Measurements from ENCODE around the gene C1QTNF3.

The C1QTNF3 gene

DNA sequence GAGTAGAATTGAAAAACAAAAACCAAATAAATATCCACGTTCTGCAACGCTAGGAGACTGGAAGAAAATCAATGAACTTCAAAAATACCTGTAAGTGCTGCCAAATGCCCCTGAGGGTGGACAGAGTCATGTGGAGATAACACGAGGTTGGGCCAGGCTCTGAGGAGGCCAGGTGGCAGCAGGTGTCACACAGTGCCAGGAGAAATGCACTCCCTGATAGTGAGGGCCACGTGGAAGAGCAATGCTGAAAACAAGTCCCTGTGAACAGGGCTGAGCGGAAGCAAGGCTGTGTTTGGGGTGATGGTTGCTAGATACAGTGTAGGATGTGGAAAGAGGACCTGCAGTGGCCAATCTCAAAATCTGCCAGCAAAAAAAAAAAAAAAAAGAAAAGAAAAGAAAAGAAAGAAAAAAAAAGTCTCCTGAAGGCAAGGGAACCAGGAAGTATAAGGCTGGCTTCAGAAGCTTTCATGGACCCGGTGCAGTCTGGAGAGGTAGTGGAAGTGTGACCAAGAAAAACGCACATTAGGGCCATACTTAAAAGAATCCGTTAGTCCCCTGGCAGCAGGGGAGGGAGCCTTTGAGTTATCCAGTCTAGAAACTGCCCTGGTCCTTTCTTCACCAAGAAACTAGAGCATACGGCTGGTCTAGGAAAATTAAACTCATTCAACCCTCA lies 16.8 kb downstream of the C1QTNF3 start:
- WGBS (ENCODE audit: insufficient coverage, insufficient read length) = no CpG with 5 or more reads among the region's 9 CpGs
- DNase-seq (ENCODE audit: low read depth, low spot score) = no peak
- Histone ChIP-seq H3K36me3 (ENCODE audit: control insufficient read depth, insufficient read depth, low read length) (no peaks in the 10 kb centered on the region), H3K27me3 (ENCODE audit: control insufficient read depth, insufficient read depth, low read length) (no peaks in the 10 kb centered on the region), H3K9me3 (ENCODE audit: control insufficient read depth, insufficient read depth, low read length) (no peaks in the 10 kb centered on the region), H3K4me3 (ENCODE audit: low read length) (no peak overlapping the region), H3K27ac (ENCODE audit: low read length) (no peak overlapping the region), H3K4me1 (ENCODE audit: control insufficient read depth, insufficient read depth, low read length) (no peaks in the 10 kb centered on the region)

DNA sequence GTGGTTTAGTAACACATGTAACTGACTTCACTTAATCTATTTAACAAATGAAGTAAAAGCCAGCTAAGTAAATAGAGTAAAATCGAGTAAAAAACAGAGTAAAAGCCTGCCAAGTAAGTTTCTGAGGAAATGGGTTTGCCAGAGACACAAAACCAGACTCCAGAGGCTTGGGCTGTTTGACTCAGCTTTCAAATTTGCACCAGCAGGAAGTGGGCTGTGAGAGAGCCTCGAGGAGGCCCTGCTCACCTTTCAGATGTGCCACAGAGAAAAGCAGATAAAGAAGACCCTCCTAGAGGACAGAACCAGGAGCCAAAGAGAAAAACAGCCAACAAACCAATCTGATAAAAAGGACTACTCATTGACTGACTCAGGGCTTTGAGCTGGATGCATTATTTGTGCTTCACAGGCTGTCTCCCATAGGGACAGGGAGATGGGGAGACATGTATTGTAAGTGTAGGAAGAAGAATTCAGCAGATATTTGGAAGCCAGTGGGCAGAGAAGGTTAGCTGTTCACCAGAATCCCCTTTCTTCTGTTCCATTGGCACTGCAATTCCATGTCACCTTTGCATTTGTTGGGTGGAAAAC lies 20.8 kb downstream of the C1QTNF3 start:
- WGBS (ENCODE audit: insufficient coverage, insufficient read length) = no CpG with 5 or more reads among the region's 2 CpGs
- no peaks in the 10 kb centered on the region for H3K36me3 ChIP-seq (ENCODE audit: control insufficient read depth, insufficient read depth, low read length)
- H3K4me3 ChIP-seq (ENCODE audit: low read length) = no peak overlapping the region
- H3K27ac ChIP-seq (ENCODE audit: low read length) = no peak overlapping the region
- H3K27me3 ChIP-seq (ENCODE audit: control insufficient read depth, insufficient read depth, low read length) = no peaks in the 10 kb centered on the region
- no peak for DNase-seq (ENCODE audit: low read depth, low spot score)
- no peaks in the 10 kb centered on the region for H3K4me1 ChIP-seq (ENCODE audit: control insufficient read depth, insufficient read depth, low read length)
- H3K9me3 ChIP-seq (ENCODE audit: control insufficient read depth, insufficient read depth, low read length) = no peaks in the 10 kb centered on the region

DNA sequence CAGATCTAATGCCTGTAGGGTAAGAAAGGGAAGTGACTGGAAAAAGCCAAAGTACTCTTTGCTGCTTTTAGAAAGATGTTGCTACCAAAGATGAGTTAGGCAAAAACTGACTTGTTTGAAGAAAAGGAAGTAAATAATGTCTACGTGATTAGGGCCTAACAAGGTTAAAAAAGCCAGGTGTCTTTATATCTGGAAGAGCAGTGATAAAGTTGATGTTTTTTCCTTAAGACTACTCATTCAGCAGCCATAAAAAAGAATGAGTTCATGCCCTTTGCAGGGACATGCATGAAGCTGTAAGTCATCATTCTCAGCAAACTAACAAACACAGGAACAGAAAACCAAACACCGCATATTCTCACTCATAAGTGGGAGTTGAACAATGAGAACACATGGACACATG lies 21.7 kb downstream of the C1QTNF3 start:
- H3K4me1 ChIP-seq (ENCODE audit: control insufficient read depth, insufficient read depth, low read length) = no peaks in the 10 kb centered on the region
- no peaks in the 10 kb centered on the region for H3K9me3 ChIP-seq (ENCODE audit: control insufficient read depth, insufficient read depth, low read length)
- no peaks in the 10 kb centered on the region for H3K27me3 ChIP-seq (ENCODE audit: control insufficient read depth, insufficient read depth, low read length)
- H3K27ac ChIP-seq (ENCODE audit: low read length) = no peak overlapping the region
- DNase-seq (ENCODE audit: low read depth, low spot score) = no peak
- WGBS (ENCODE audit: insufficient coverage, insufficient read length) = no CpG with 5 or more reads among the region's 2 CpGs
- no peak overlapping the region for H3K4me3 ChIP-seq (ENCODE audit: low read length)
- no peaks in the 10 kb centered on the region for H3K36me3 ChIP-seq (ENCODE audit: control insufficient read depth, insufficient read depth, low read length)

- Histone ChIP-seq H3K36me3 (ENCODE audit: control insufficient read depth, insufficient read depth, low read length) (no peaks in the 10 kb centered on the region), H3K9me3 (ENCODE audit: control insufficient read depth, insufficient read depth, low read length) (no peaks in the 10 kb centered on the region), H3K4me3 (ENCODE audit: low read length) (no peak overlapping the region), H3K27me3 (ENCODE audit: control insufficient read depth, insufficient read depth, low read length) (no peaks in the 10 kb centered on the region), H3K4me1 (ENCODE audit: control insufficient read depth, insufficient read depth, low read length) (no peaks in the 10 kb centered on the region), H3K27ac (ENCODE audit: low read length) (no peak overlapping the region)
- DNase-seq (ENCODE audit: low read depth, low spot score) = no peak
- no CpG with 5 or more reads among the region's 1 CpG for WGBS (ENCODE audit: insufficient coverage, insufficient read length)
Measured at GRCh38 chr5:34020726-34021125, 22.3 kb downstream of the C1QTNF3 start.

DNA sequence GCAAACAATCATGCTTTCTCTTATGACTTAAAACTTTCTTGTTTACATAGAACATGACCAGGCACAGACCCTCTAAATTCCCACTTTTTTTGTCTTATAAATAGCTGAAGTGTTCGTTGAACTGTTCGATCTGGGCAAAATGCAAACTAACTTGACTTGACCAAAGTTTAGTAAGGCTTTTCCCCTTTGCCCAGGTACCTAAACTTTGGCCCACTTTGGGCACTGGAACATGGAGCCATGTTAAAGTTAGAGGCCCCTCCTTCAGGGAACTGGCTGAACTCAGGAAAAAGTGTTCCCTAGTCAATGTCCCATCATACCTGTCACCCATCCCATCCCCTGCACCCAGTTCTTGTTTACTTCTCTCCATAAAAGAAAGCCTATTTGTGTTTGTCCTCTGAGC lies 25.8 kb downstream of the C1QTNF3 start:
- no CpG with 5 or more reads among the region's 2 CpGs for WGBS (ENCODE audit: insufficient coverage, insufficient read length)
- H3K4me1 ChIP-seq (ENCODE audit: control insufficient read depth, insufficient read depth, low read length) = no peaks in the 10 kb centered on the region
- H3K9me3 ChIP-seq (ENCODE audit: control insufficient read depth, insufficient read depth, low read length) = no peaks in the 10 kb centered on the region
- no peaks in the 10 kb centered on the region for H3K27me3 ChIP-seq (ENCODE audit: control insufficient read depth, insufficient read depth, low read length)
- DNase-seq (ENCODE audit: low read depth, low spot score) = no peak
- H3K4me3 ChIP-seq (ENCODE audit: low read length) = no peak overlapping the region
- H3K36me3 ChIP-seq (ENCODE audit: control insufficient read depth, insufficient read depth, low read length) = no peaks in the 10 kb centered on the region
- H3K27ac ChIP-seq (ENCODE audit: low read length) = no peak overlapping the region

DNA sequence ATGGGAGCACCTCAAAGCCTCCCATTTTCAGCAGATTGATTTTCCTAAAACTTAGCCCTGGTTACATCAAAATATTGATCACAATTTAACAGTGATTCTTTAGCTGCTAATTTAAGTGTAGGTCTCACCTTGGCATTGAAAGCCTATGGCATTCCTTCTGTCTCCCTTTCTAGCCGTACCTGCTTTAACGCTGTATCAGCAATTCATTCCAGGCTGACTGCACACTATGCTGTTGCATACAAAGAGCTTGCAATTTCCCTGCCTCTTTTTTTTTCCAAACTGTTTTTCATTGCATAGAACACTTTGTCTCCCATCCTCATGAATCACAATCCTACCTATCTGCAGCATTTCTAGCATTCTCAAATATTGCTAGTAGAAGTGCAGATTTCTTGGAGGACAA lies 26.3 kb downstream of the C1QTNF3 start:
- Histone ChIP-seq H3K4me1 (ENCODE audit: control insufficient read depth, insufficient read depth, low read length) (no peaks in the 10 kb centered on the region), H3K27ac (ENCODE audit: low read length) (no peak overlapping the region), H3K36me3 (ENCODE audit: control insufficient read depth, insufficient read depth, low read length) (no peaks in the 10 kb centered on the region), H3K9me3 (ENCODE audit: control insufficient read depth, insufficient read depth, low read length) (no peaks in the 10 kb centered on the region), H3K4me3 (ENCODE audit: low read length) (no peak overlapping the region), H3K27me3 (ENCODE audit: control insufficient read depth, insufficient read depth, low read length) (no peaks in the 10 kb centered on the region)
- DNase-seq (ENCODE audit: low read depth, low spot score) = no peak
- whole genome bisulfite sequencing (ENCODE audit: insufficient coverage, insufficient read length) = no CpG with 5 or more reads among the region's 2 CpGs

GRCh38 chr5:34016222-34016621 lies 26.8 kb downstream of the C1QTNF3 start:
- H3K27me3 ChIP-seq (ENCODE audit: control insufficient read depth, insufficient read depth, low read length) = no peaks in the 10 kb centered on the region
- no peaks in the 10 kb centered on the region for H3K36me3 ChIP-seq (ENCODE audit: control insufficient read depth, insufficient read depth, low read length)
- H3K4me3 ChIP-seq (ENCODE audit: low read length) = no peak overlapping the region
- WGBS (ENCODE audit: insufficient coverage, insufficient read length) = no CpG with 5 or more reads among the region's 5 CpGs
- H3K27ac ChIP-seq (ENCODE audit: low read length) = no peak overlapping the region
- no peaks in the 10 kb centered on the region for H3K9me3 ChIP-seq (ENCODE audit: control insufficient read depth, insufficient read depth, low read length)
- no peaks in the 10 kb centered on the region for H3K4me1 ChIP-seq (ENCODE audit: control insufficient read depth, insufficient read depth, low read length)
- DNase-seq (ENCODE audit: low read depth, low spot score) = no peak

GRCh38 chr5:34015120-34015822 lies 27.7 kb downstream of the C1QTNF3 start:
- Histone ChIP-seq H3K9me3 (ENCODE audit: control insufficient read depth, insufficient read depth, low read length) (no peaks in the 10 kb centered on the region), H3K4me3 (ENCODE audit: low read length) (no peak overlapping the region), H3K27ac (ENCODE audit: low read length) (no peak overlapping the region), H3K4me1 (ENCODE audit: control insufficient read depth, insufficient read depth, low read length) (no peaks in the 10 kb centered on the region), H3K27me3 (ENCODE audit: control insufficient read depth, insufficient read depth, low read length) (no peaks in the 10 kb centered on the region), H3K36me3 (ENCODE audit: control insufficient read depth, insufficient read depth, low read length) (no peaks in the 10 kb centered on the region)
- no peak for DNase-seq (ENCODE audit: low read depth, low spot score)
- no CpG with 5 or more reads among the region's 4 CpGs for WGBS (ENCODE audit: insufficient coverage, insufficient read length)

GRCh38 chr5:34014626-34015025 lies 28.4 kb downstream of the C1QTNF3 start:
- Histone ChIP-seq H3K27me3 (ENCODE audit: control insufficient read depth, insufficient read depth, low read length) (no peaks in the 10 kb centered on the region), H3K27ac (ENCODE audit: low read length) (no peak overlapping the region), H3K4me3 (ENCODE audit: low read length) (no peak overlapping the region), H3K4me1 (ENCODE audit: control insufficient read depth, insufficient read depth, low read length) (no peaks in the 10 kb centered on the region), H3K36me3 (ENCODE audit: control insufficient read depth, insufficient read depth, low read length) (no peaks in the 10 kb centered on the region), H3K9me3 (ENCODE audit: control insufficient read depth, insufficient read depth, low read length) (no peaks in the 10 kb centered on the region)
- no CpG with 5 or more reads among the region's 2 CpGs for WGBS (ENCODE audit: insufficient coverage, insufficient read length)
- no peak for DNase-seq (ENCODE audit: low read depth, low spot score)

DNA sequence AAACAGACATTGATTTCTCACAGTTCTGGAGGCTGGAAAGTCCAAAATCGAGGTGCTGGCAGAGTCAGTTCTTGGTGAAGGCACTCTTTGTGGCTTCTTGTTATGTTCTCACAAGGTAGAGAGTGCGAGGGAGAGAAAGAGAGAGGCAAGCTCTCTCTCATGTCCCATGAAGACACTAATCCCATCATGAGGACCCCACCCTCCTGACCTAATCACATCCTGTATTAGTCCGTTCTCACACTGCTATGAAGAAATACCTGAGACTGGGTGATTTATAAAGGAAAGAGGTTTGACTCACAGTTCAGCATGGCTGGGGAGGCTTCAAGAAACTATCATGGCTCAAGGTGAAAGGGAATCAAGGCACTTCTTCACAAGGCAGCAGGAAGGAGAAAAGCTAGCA lies 29.5 kb downstream of the C1QTNF3 start:
- Histone ChIP-seq H3K36me3 (ENCODE audit: control insufficient read depth, insufficient read depth, low read length) (no peaks in the 10 kb centered on the region), H3K9me3 (ENCODE audit: control insufficient read depth, insufficient read depth, low read length) (no peaks in the 10 kb centered on the region), H3K27me3 (ENCODE audit: control insufficient read depth, insufficient read depth, low read length) (no peaks in the 10 kb centered on the region), H3K27ac (ENCODE audit: low read length) (no peak overlapping the region), H3K4me3 (ENCODE audit: low read length) (no peak overlapping the region), H3K4me1 (ENCODE audit: control insufficient read depth, insufficient read depth, low read length) (no peaks in the 10 kb centered on the region)
- DNase-seq (ENCODE audit: low read depth, low spot score) = no peak
- WGBS (ENCODE audit: insufficient coverage, insufficient read length) = no CpG with 5 or more reads among the region's 3 CpGs

DNA sequence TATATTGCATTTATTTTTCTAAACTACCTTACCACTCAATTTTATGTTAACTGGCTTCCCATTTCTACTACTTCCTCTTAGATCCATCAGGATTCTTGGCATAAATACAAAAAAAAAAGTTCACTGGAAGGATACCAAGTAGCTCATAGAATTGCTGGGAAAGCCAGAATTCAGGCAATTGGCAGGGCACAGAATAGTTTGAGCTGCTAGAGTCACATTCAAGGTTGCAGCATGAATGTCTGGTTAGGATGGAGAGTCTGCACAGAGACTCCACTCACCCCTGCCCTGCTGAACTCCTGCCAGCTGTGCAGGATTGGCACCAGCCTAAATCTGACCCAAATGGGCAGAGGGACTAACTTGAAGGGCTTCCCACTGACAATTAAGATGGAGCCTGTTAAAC lies 30.2 kb downstream of the C1QTNF3 start:
- H3K36me3 ChIP-seq (ENCODE audit: control insufficient read depth, insufficient read depth, low read length) = no peaks in the 10 kb centered on the region
- H3K4me3 ChIP-seq (ENCODE audit: low read length) = no peak overlapping the region
- no peaks in the 10 kb centered on the region for H3K9me3 ChIP-seq (ENCODE audit: control insufficient read depth, insufficient read depth, low read length)
- no peaks in the 10 kb centered on the region for H3K4me1 ChIP-seq (ENCODE audit: control insufficient read depth, insufficient read depth, low read length)
- no peak overlapping the region for H3K27ac ChIP-seq (ENCODE audit: low read length)
- no peak for DNase-seq (ENCODE audit: low read depth, low spot score)
- H3K27me3 ChIP-seq (ENCODE audit: control insufficient read depth, insufficient read depth, low read length) = no peaks in the 10 kb centered on the region

Measured in iPS DF 6.9 (cell line).